Stimulated activated effector memory CD8-positive, alpha-beta T cell treated with anti-CD3 and anti-CD28 coated beads, Interleukin-12 subunit alpha, Interleukin-12 subunit beta, amount 100 ng/mL, for 72 hours (primary cell): ENCODE data around the gene CDC7.
A peak's percentile ranks its signal among the peaks of the same experiment; 100 is the strongest.

Experiments used
- ATAC-seq: fragments of 150-1000 bp; cut with Tn5 transposase; 2 replicates; pipeline ENCODE4 v1.10.0; 2021
- DNase-seq, 2 donors: peaks; one replicate each; pipeline ENCODE4 v3.0.0; 2021 to 2022; ENCODE audit warnings: low spot score in 2 of 2
- H3K27ac Mint-ChIP-seq: one replicate; pipeline ENCODE4 v1.8.0; 2022; ENCODE audit warnings: mild to moderate bottlenecking, mixed read lengths
- H3K36me3 Mint-ChIP-seq: one replicate; pipeline ENCODE4 v1.8.0; 2022; ENCODE audit warnings: mild to moderate bottlenecking, mixed read lengths
- H3K4me1 Mint-ChIP-seq: one replicate; pipeline ENCODE4 v1.8.0; 2022; ENCODE audit warnings: mixed read lengths
- H3K4me3 Mint-ChIP-seq: one replicate; pipeline ENCODE4 v1.8.0; 2022; ENCODE audit warnings: mild to moderate bottlenecking, mixed read lengths
- H3K9me3 Mint-ChIP-seq: one replicate; pipeline ENCODE4 v1.8.0; 2022; ENCODE audit warnings: mixed read lengths

The CDC7 gene

GRCh38 chr1:91527266-91527765 lies 26.7 kb downstream of the CDC7 start:
- Mint-ChIP-seq H3K9me3 (no peaks in the 10 kb centered on the region), H3K27ac (no peak overlapping the region), H3K36me3 (peaks cover 7% of the 10 kb centered on the region), H3K4me3 (no peak overlapping the region), H3K4me1 (peaks cover 37% of the 10 kb centered on the region)
- DNase-seq (no peak), ATAC-seq (no peak)

GRCh38 chr1:91527781-91528180 lies 27.1 kb downstream of the CDC7 start:
- H3K27ac Mint-ChIP-seq = no peak overlapping the region

GRCh38 chr1:91529856-91530255 lies 29.2 kb downstream of the CDC7 start:
- peak overlapping the region; percentile 0 for H3K27ac Mint-ChIP-seq
- no peak for DNase-seq
- H3K4me1 Mint-ChIP-seq = peaks cover 37% of the 10 kb centered on the region
- ATAC-seq = no peak
- H3K4me3 Mint-ChIP-seq = no peak overlapping the region
- H3K36me3 Mint-ChIP-seq = no peaks in the 10 kb centered on the region
- no peaks in the 10 kb centered on the region for H3K9me3 Mint-ChIP-seq

More at GRCh38 chr1:91527781-91528180, 27.1 kb downstream of the CDC7 start:
- Mint-ChIP-seq H3K4me1 (peaks cover 37% of the 10 kb centered on the region), H3K4me3 (no peak overlapping the region), H3K9me3 (no peaks in the 10 kb centered on the region), H3K36me3 (peaks cover 7% of the 10 kb centered on the region)
- ATAC-seq (no peak), DNase-seq (no peak)

GRCh38 chr1:91533361-91534024 lies 32.8 kb downstream of the CDC7 start:
- Mint-ChIP-seq H3K36me3 (no peaks in the 10 kb centered on the region), H3K4me1 (peaks cover 48% of the 10 kb centered on the region), H3K9me3 (no peaks in the 10 kb centered on the region), H3K4me3 (peak overlapping the region; percentile 22), H3K27ac (no peak overlapping the region)
- ATAC-seq = peak; percentile 47
- DNase-seq = no peak

GRCh38 chr1:91535441-91535840 lies 34.8 kb downstream of the CDC7 start:
- no peak for DNase-seq
- H3K27ac Mint-ChIP-seq = no peak overlapping the region
- peaks cover 3% of the 10 kb centered on the region for H3K9me3 Mint-ChIP-seq
- peaks cover 49% of the 10 kb centered on the region for H3K4me1 Mint-ChIP-seq
- H3K36me3 Mint-ChIP-seq = no peaks in the 10 kb centered on the region
- no peak for ATAC-seq
- no peak overlapping the region for H3K4me3 Mint-ChIP-seq

GRCh38 chr1:91537281-91537986 lies 36.8 kb downstream of the CDC7 start:
- no peak overlapping the region for H3K4me3 Mint-ChIP-seq
- peak overlapping the region; percentile 7 for H3K27ac Mint-ChIP-seq
- peaks cover 54% of the 10 kb centered on the region for H3K4me1 Mint-ChIP-seq
- peaks cover 6% of the 10 kb centered on the region for H3K9me3 Mint-ChIP-seq
- H3K36me3 Mint-ChIP-seq = no peaks in the 10 kb centered on the region
- no peak for DNase-seq
- no peak for ATAC-seq

- no peak overlapping the region for H3K4me3 Mint-ChIP-seq
- H3K27ac Mint-ChIP-seq = no peak overlapping the region
- no peaks in the 10 kb centered on the region for H3K36me3 Mint-ChIP-seq
- H3K9me3 Mint-ChIP-seq = peaks cover 6% of the 10 kb centered on the region
- DNase-seq (no peak), ATAC-seq (no peak)
- peaks cover 53% of the 10 kb centered on the region for H3K4me1 Mint-ChIP-seq
Measured at GRCh38 chr1:91537987-91538304, 37.3 kb downstream of the CDC7 start.

GRCh38 chr1:91540910-91541309 lies 40.3 kb downstream of the CDC7 start:
- H3K36me3 Mint-ChIP-seq = no peaks in the 10 kb centered on the region
- peaks cover 51% of the 10 kb centered on the region for H3K4me1 Mint-ChIP-seq
- H3K27ac Mint-ChIP-seq = peak overlapping the region; percentile 9
- ATAC-seq (no peak), DNase-seq (no peak)
- H3K9me3 Mint-ChIP-seq = peaks cover 6% of the 10 kb centered on the region
- H3K4me3 Mint-ChIP-seq = no peak overlapping the region

GRCh38 chr1:91541918-91542533 lies 41.4 kb downstream of the CDC7 start:
- Mint-ChIP-seq H3K4me1 (peaks cover 51% of the 10 kb centered on the region), H3K36me3 (no peaks in the 10 kb centered on the region), H3K27ac (no peak overlapping the region), H3K9me3 (peaks cover 6% of the 10 kb centered on the region), H3K4me3 (no peak overlapping the region)
- DNase-seq (peak in 1 of 2 donors; percentile 44), ATAC-seq (no peak)

- peaks cover 67% of the 10 kb centered on the region for H3K4me1 Mint-ChIP-seq
- peak in 1 of 2 donors; percentile 42 for DNase-seq
- no peak for ATAC-seq
- H3K27ac Mint-ChIP-seq = no peak overlapping the region
- no peaks in the 10 kb centered on the region for H3K36me3 Mint-ChIP-seq
- H3K9me3 Mint-ChIP-seq = peaks cover 6% of the 10 kb centered on the region
- H3K4me3 Mint-ChIP-seq = no peak overlapping the region
Measured at GRCh38 chr1:91545506-91546300, 45.1 kb downstream of the CDC7 start.

GRCh38 chr1:91546301-91546581 lies 45.6 kb downstream of the CDC7 start:
- no peak for ATAC-seq
- Mint-ChIP-seq H3K36me3 (no peaks in the 10 kb centered on the region), H3K4me3 (no peak overlapping the region), H3K27ac (no peak overlapping the region), H3K4me1 (peaks cover 70% of the 10 kb centered on the region), H3K9me3 (peaks cover 5% of the 10 kb centered on the region)
- no peak for DNase-seq

GRCh38 chr1:91546876-91547275 lies 46.2 kb downstream of the CDC7 start:
- no peak for ATAC-seq
- peaks cover 3% of the 10 kb centered on the region for H3K9me3 Mint-ChIP-seq
- peaks cover 70% of the 10 kb centered on the region for H3K4me1 Mint-ChIP-seq
- no peaks in the 10 kb centered on the region for H3K36me3 Mint-ChIP-seq
- H3K27ac Mint-ChIP-seq = no peak overlapping the region
- H3K4me3 Mint-ChIP-seq = no peak overlapping the region
- no peak for DNase-seq

GRCh38 chr1:91548376-91549040 lies 47.9 kb downstream of the CDC7 start:
- peak overlapping the region; percentile 81 for H3K27ac Mint-ChIP-seq
- H3K4me3 Mint-ChIP-seq = peak overlapping the region; percentile 25
- peaks cover 75% of the 10 kb centered on the region for H3K4me1 Mint-ChIP-seq
- H3K36me3 Mint-ChIP-seq = no peaks in the 10 kb centered on the region
- peak in 1 of 2 donors; percentile 51 for DNase-seq
- ATAC-seq = peak; percentile 53
- H3K9me3 Mint-ChIP-seq = peaks cover 3% of the 10 kb centered on the region

GRCh38 chr1:91549041-91549735 lies 48.5 kb downstream of the CDC7 start:
- peaks cover 3% of the 10 kb centered on the region for H3K9me3 Mint-ChIP-seq
- ATAC-seq = peak; percentile 79
- H3K36me3 Mint-ChIP-seq = no peaks in the 10 kb centered on the region
- peak in 1 of 2 donors; percentile 57 for DNase-seq
- peaks cover 82% of the 10 kb centered on the region for H3K4me1 Mint-ChIP-seq
- H3K27ac Mint-ChIP-seq = peak overlapping the region; percentile 81
- peak overlapping the region; percentile 25 for H3K4me3 Mint-ChIP-seq
